GM23338 (cell line): ENCODE results near the gene CPSF4L. TPM values are rescaled to one million over a fixed set of nuclear protein-coding genes. Genes with fewer than 3 reads are reported as not detected.

Experiments
- ATAC-seq: fragments of 200-7000 bp; cut with Tn5 transposase; 3 replicates; pipeline ENCODE4 v1.9.1; 2020
- DNase-seq: peaks from one replicate; pipeline ENCODE4 v3.0.0-alpha.2; 2015; ENCODE audit warnings: low spot score
- H2AFZ ChIP-seq: fragments of 200-600 bp; sonication (generic); 2 replicates; pipeline ENCODE4 v1.8.0; 2016; ENCODE audit warnings: antibody characterized with exemption, mild to moderate bottlenecking, moderate library complexity
- H3F3A ChIP-seq: fragments of 200-600 bp; sonication (generic); replicated peaks from 2 replicates; pipeline ENCODE4 v1.8.0; 2017; ENCODE audit warnings: antibody characterized with exemption, mixed run types, low read depth
- H3K27ac ChIP-seq: fragments of 200-600 bp; sonication (generic); 2 replicates; pipeline ENCODE4 v1.6.1; 2016; ENCODE audit warnings: low read depth
- H3K27me3 ChIP-seq: fragments of 200-600 bp; sonication (generic); 2 replicates; pipeline ENCODE4 v1.8.0; 2016; ENCODE audit warnings: mild to moderate bottlenecking, mixed run types, moderate library complexity; ENCODE audit not compliant: insufficient read depth
- H3K36me3 ChIP-seq: fragments of 200-600 bp; sonication (generic); 2 replicates; pipeline ENCODE4 v1.8.0; 2016; ENCODE audit warnings: mild to moderate bottlenecking; ENCODE audit not compliant: insufficient read depth
- H3K4me1 ChIP-seq: fragments of 200-600 bp; sonication (generic); 2 replicates; pipeline ENCODE4 v1.8.0; 2016; ENCODE audit warnings: mild to moderate bottlenecking, moderate library complexity; ENCODE audit not compliant: insufficient read depth
- H3K4me2 ChIP-seq: fragments of 200-600 bp; sonication (generic); 2 replicates; pipeline ENCODE4 v1.7.1; 2017; ENCODE audit warnings: mixed run types
- H3K4me3 ChIP-seq: fragments of 200-600 bp; sonication (generic); 2 replicates; pipeline ENCODE4 v1.6.1; 2016; ENCODE audit warnings: mixed run types
- H3K79me2 ChIP-seq: fragments of 200-600 bp; sonication (generic); replicated peaks from 2 replicates; pipeline ENCODE4 v1.8.0; 2017; ENCODE audit warnings: mild to moderate bottlenecking; ENCODE audit not compliant: insufficient read depth
- H3K9me2 ChIP-seq: fragments of 200-600 bp; sonication (generic); 2 replicates; pipeline ENCODE4 v1.8.0; 2017; ENCODE audit not compliant: insufficient read depth
- H4K20me1 ChIP-seq: fragments of 200-600 bp; sonication (generic); replicated peaks from 2 replicates; pipeline ENCODE4 v1.8.0; 2017; ENCODE audit warnings: mild to moderate bottlenecking; ENCODE audit not compliant: insufficient read depth
- H3K27ac Mint-ChIP-seq: 2 replicates; pipeline ENCODE4 v1.8.0; 2020; ENCODE audit warnings: inconsistent platforms, mild to moderate bottlenecking, moderate library complexity, mixed read lengths
- H3K27me3 Mint-ChIP-seq: 3 replicates; pipeline ENCODE4 v1.8.0; 2022; ENCODE audit warnings: low read depth, mild to moderate bottlenecking, moderate library complexity, mixed read lengths, inconsistent platforms; ENCODE audit not compliant: insufficient read depth, poor library complexity
- H3K36me3 Mint-ChIP-seq: 3 replicates; pipeline ENCODE4 v1.8.0; 2021; ENCODE audit warnings: low read depth, mild to moderate bottlenecking, inconsistent platforms, moderate library complexity, mixed read lengths
- H3K4me1 Mint-ChIP-seq: 3 replicates; pipeline ENCODE4 v1.8.0; 2020; ENCODE audit warnings: mild to moderate bottlenecking, inconsistent platforms, mixed read lengths
- H3K4me3 Mint-ChIP-seq: 3 replicates; pipeline ENCODE4 v1.8.0; 2021; ENCODE audit warnings: moderate library complexity, mild to moderate bottlenecking, inconsistent platforms, mixed read lengths
- H3K9me3 Mint-ChIP-seq: 3 replicates; pipeline ENCODE4 v1.8.0; 2020; ENCODE audit warnings: moderate library complexity, mild to moderate bottlenecking, inconsistent platforms, mixed read lengths
- CREB1 ChIP-seq: fragments of 250-450 bp; sonication (Bioruptor Pico); IDR thresholded peaks from 2 replicates; pipeline ENCODE4 v1.5.0; 2020; ENCODE audit warnings: low read depth, mild to moderate bottlenecking, moderate library complexity
- CTCF ChIP-seq, 2 experiments: fragments of 200-600 bp in 1 of 2; sonication (generic) in 1 of 2; conservative IDR thresholded peaks; 2 replicates each; pipeline versions ENCODE4 v1.5.1 to v1.6.1; 2016 to 2017; ENCODE audit warnings: antibody characterized with exemption in 2 of 2, low read depth in 2 of 2, mild to moderate bottlenecking in 2 of 2, moderate library complexity in 1 of 2
- EZH2 ChIP-seq: fragments of 200-600 bp; sonication (generic); IDR thresholded peaks from one replicate; pipeline ENCODE4 v1.8.0; 2017; ENCODE audit warnings: antibody characterized with exemption, mild to moderate bottlenecking, low read depth; ENCODE audit not compliant: unreplicated experiment
- EZH2phosphoT487 ChIP-seq: fragments of 200-600 bp; sonication (generic); IDR thresholded peaks from one replicate; pipeline ENCODE4 v1.8.1; 2018; ENCODE audit warnings: antibody characterized with exemption; ENCODE audit not compliant: unreplicated experiment
- JUNB ChIP-seq: IDR thresholded peaks from one replicate; pipeline ENCODE4 v1.6.1; 2016; ENCODE audit warnings: antibody characterized with exemption; ENCODE audit not compliant: unreplicated experiment
- NANOG ChIP-seq: IDR thresholded peaks from 2 replicates; pipeline ENCODE4 v1.6.1; 2016; ENCODE audit warnings: antibody characterized with exemption, borderline replicate concordance
- POLR2AphosphoS5 ChIP-seq: IDR thresholded peaks from 2 replicates; pipeline ENCODE4 v1.6.1; 2016; ENCODE audit warnings: antibody characterized with exemption, low read depth
- STAT1 ChIP-seq: IDR thresholded peaks from one replicate; pipeline ENCODE4 v1.6.1; 2016; ENCODE audit warnings: antibody characterized with exemption; ENCODE audit not compliant: unreplicated experiment
- ZNF114 ChIP-seq: fragments of 250-450 bp; sonication (Bioruptor Pico); IDR thresholded peaks from 2 replicates; pipeline ENCODE4 v1.5.0; 2020; ENCODE audit warnings: mild to moderate bottlenecking, moderate library complexity
- ZNF331 ChIP-seq: fragments of 250-450 bp; sonication (Bioruptor Pico); IDR thresholded peaks from 2 replicates; pipeline ENCODE4 v1.5.0; 2020; ENCODE audit warnings: low read depth, mild to moderate bottlenecking, moderate library complexity
- ZNF462 ChIP-seq: fragments of 250-450 bp; sonication (Bioruptor Pico); IDR thresholded peaks from 2 replicates; pipeline ENCODE4 v1.5.0; 2020; ENCODE audit warnings: mild to moderate bottlenecking, moderate library complexity
- polyA plus RNA-seq: library from polyadenylated mRNA; unstranded; fragments of >200 nt; fragmentation: Nextera tagmentation; extraction: Ambion mirVana; gene quantifications from 2 replicates; pipeline ENCODE4 v1.2.1, GENCODE V29; 2016
- total RNA-seq: library from RNA; depleted of rRNA; stranded (reverse); fragments of >200 nt; shearing (Covaris generic); gene quantifications from 2 replicates; pipeline ENCODE4 v1.2.3, GENCODE V29; 2014
- TF ChIP-seq, protein P1 (sequence below): IDR thresholded peaks from one replicate; pipeline ENCODE4 v1.6.1; 2018; ENCODE audit warnings: antibody characterized with exemption; ENCODE audit not compliant: unreplicated experiment
- TF ChIP-seq, protein P2 (sequence below): IDR thresholded peaks from 2 replicates; pipeline ENCODE4 v1.6.1; 2016; ENCODE audit warnings: antibody characterized with exemption

CPSF4L gene
- total and polyA plus RNA-seq, 2 experiments from 2014 or later = not detected

DNA sequence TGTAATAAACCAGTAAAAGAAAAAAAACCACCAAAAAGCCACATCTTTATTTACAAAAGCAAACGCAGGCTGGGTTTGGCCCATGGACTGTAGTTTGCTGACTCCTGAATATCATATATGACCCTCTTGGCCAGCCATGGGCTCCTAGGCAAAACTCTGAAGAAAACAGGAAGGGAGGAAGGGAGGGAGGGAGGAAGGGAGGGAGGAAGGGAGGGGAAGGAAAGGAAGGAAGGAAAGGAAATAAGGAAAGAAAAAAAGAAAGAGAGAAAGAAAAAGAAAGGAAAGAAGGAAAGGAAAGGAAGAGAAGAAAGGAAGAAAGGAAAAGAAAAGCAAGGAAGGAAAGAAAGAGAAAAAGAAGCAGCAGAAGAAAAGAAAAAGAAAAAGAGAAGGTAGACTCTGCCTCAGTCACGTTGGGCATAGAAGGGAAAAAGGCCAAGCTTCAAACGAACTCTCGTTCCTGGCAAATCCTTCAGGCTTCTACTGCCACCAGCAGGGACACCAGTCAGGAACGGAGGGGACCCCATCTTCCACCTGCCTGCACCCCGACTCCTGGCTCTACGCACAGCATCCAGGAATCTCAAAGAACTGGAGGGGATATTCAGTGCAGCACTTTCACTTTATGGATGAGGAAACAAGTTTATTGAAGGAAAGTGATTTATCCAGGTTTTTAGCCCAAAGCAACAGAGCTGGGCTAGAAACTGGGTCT lies 28.0 kb upstream of the CPSF4L start:
- H3K9me3 Mint-ChIP-seq = no peaks in the 10 kb centered on the region
- TF ChIP-seq CTCF (conservative IDR thresholded peaks at IDR 0.05; ENCODE audit: low read depth in 2 of 2) (no peak), NANOG (no peak), EZH2 (no peak), JUNB (no peak), ZNF114 (CRISPR knock-in tag) (no peak), ZNF331 (CRISPR knock-in tag) (no peak), CREB1 (no peak), STAT1 (no peak), POLR2AphosphoS5 (no peak), ZNF462 (CRISPR knock-in tag) (no peak), EZH2phosphoT487 (no peak)
- TF ChIP-seq, protein P1, sequence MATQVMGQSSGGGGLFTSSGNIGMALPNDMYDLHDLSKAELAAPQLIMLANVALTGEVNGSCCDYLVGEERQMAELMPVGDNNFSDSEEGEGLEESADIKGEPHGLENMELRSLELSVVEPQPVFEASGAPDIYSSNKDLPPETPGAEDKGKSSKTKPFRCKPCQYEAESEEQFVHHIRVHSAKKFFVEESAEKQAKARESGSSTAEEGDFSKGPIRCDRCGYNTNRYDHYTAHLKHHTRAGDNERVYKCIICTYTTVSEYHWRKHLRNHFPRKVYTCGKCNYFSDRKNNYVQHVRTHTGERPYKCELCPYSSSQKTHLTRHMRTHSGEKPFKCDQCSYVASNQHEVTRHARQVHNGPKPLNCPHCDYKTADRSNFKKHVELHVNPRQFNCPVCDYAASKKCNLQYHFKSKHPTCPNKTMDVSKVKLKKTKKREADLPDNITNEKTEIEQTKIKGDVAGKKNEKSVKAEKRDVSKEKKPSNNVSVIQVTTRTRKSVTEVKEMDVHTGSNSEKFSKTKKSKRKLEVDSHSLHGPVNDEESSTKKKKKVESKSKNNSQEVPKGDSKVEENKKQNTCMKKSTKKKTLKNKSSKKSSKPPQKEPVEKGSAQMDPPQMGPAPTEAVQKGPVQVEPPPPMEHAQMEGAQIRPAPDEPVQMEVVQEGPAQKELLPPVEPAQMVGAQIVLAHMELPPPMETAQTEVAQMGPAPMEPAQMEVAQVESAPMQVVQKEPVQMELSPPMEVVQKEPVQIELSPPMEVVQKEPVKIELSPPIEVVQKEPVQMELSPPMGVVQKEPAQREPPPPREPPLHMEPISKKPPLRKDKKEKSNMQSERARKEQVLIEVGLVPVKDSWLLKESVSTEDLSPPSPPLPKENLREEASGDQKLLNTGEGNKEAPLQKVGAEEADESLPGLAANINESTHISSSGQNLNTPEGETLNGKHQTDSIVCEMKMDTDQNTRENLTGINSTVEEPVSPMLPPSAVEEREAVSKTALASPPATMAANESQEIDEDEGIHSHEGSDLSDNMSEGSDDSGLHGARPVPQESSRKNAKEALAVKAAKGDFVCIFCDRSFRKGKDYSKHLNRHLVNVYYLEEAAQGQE = no peak
- TF ChIP-seq, protein P2, sequence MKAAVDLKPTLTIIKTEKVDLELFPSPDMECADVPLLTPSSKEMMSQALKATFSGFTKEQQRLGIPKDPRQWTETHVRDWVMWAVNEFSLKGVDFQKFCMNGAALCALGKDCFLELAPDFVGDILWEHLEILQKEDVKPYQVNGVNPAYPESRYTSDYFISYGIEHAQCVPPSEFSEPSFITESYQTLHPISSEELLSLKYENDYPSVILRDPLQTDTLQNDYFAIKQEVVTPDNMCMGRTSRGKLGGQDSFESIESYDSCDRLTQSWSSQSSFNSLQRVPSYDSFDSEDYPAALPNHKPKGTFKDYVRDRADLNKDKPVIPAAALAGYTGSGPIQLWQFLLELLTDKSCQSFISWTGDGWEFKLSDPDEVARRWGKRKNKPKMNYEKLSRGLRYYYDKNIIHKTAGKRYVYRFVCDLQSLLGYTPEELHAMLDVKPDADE = no peak
- DNase-seq (no peak), ATAC-seq (no peak)
- Histone ChIP-seq H3K9me2 (no peaks in the 10 kb centered on the region), H3K4me1 (peaks cover under 1% of the 10 kb centered on the region), H4K20me1 (no peaks in the 10 kb centered on the region), H3K27ac (no peak overlapping the region), H2AFZ (no peak overlapping the region), H3K27me3 (no peaks in the 10 kb centered on the region), H3K79me2 (0 out of 2 replicates have a peak, but pooled peaks cover 3% of the 10 kb centered on the region), H3K4me2 (no peak overlapping the region), H3K4me3 (no peak overlapping the region), H3F3A (no peaks in the 10 kb centered on the region), H3K36me3 (no peaks in the 10 kb centered on the region)
- no peak overlapping the region; the same call in 1 of the 2 replicates for H3K27ac Mint-ChIP-seq
- peaks cover 11% of the 10 kb centered on the region for H3K27me3 Mint-ChIP-seq
- no peaks in the 10 kb centered on the region for H3K36me3 Mint-ChIP-seq
- H3K4me1 Mint-ChIP-seq = peaks cover 28% of the 10 kb centered on the region
- no peak overlapping the region; the same call in 2 of the 3 replicates for H3K4me3 Mint-ChIP-seq
